Measurements from ENCODE around the gene CAPN8.

- TF ChIP-seq CTCF (IDR thresholded peaks at IDR 0.05; ENCODE audit: insufficient read depth, low read depth, low read length) = no peak
- no peak for TF ChIP-seq EZH2 (IDR thresholded peaks at IDR 0.05; ENCODE audit: insufficient read depth, low read length)
These were observed 23.9 kb downstream of the CAPN8 start for GRCh38 chr1:223641523-223642039.
